Heart right ventricle (tissue), 16 donors: ENCODE results near the gene PSMD5. TPM values are rescaled to one million over a fixed set of nuclear protein-coding genes. Genes with fewer than 3 reads are reported as not detected.

Source experiments
- ATAC-seq, 8 donors: fragments of 200-7000 bp; cut with Tn5 transposase; one replicate each; pipeline ENCODE4 v1.9.1; 2020; ENCODE audit warnings: mild to moderate bottlenecking in 8 of 8, moderate library complexity in 8 of 8, moderate number of reproducible peaks in 1 of 8
- DNase-seq, 2 donors: peaks; one replicate each; pipeline ENCODE4 v3.0.0-alpha.2; 2020
- H3K27ac ChIP-seq, 10 donors: fragments of 200-600 bp; sonication (generic) in 2 of 10; one replicate each; pipeline versions ENCODE4 v1.5.0 to v1.8.0; 2020 to 2022; ENCODE audit warnings: mild to moderate bottlenecking in 3 of 10
- H3K27me3 ChIP-seq, 7 donors: fragments of 200-600 bp; one replicate each; pipeline ENCODE4 v1.8.0; 2021 to 2022; ENCODE audit warnings: mild to moderate bottlenecking in 2 of 7
- H3K36me3 ChIP-seq, 9 donors: fragments of 200-600 bp; sonication (generic) in 1 of 9; one replicate each; pipeline versions ENCODE4 v1.5.0 to v1.8.0; 2020 to 2022; ENCODE audit warnings: mild to moderate bottlenecking in 2 of 9
- H3K4me1 ChIP-seq, 9 donors: fragments of 200-600 bp; sonication (generic) in 1 of 9; one replicate each; pipeline versions ENCODE4 v1.5.0 to v1.8.0; 2020 to 2022; ENCODE audit warnings: mild to moderate bottlenecking in 4 of 9
- H3K4me3 ChIP-seq, 10 donors: fragments of 200-600 bp; sonication (generic) in 2 of 10; one replicate each; pipeline versions ENCODE4 v1.5.0 to v1.8.0; 2020 to 2022; ENCODE audit warnings: mild to moderate bottlenecking in 7 of 10, moderate library complexity in 2 of 10
- H3K9me3 ChIP-seq, 11 donors: fragments of 200-600 bp in 10 of 11; sonication (generic) in 2 of 11; one replicate each; pipeline versions ENCODE4 v1.5.0 to v1.8.0; 2013 to 2022; ENCODE audit warnings: mild to moderate bottlenecking in 2 of 11, control low read depth in 1 of 11, moderate library complexity in 1 of 11
- WGBS, 2 donors: extraction: QIAGEN DNeasy Blood & Tissue Kit; methylation state at CpG; one replicate each; pipeline ENCODE4 v1.1.7; 2013; ENCODE audit warnings: inconsistent platforms in 1 of 2; 5-methylcytosine and 5-hydroxymethylcytosine counted together
- intact Hi-C, 10 donors: fragments of 100-400 bp; cut with DNase I; formaldehyde crosslinking; loops; one replicate each; pipeline versions ENCODE4 v1.11.1 to v1.14.2; 2022
- polyA plus RNA-seq, 2 donors: library from polyadenylated mRNA; stranded (reverse); fragments of 200-250 nt; gene quantifications; one replicate each; pipeline ENCODE4 v1.2.3, GENCODE V29; 2013
- total RNA-seq, 10 donors: library from RNA; stranded (reverse); fragmentation: NEBNext Ultra II Directional in 3 of 10; extraction: Animal tissue kit (Norgen Biotek cat#: 25700) in 3 of 10; gene quantifications; one replicate each; pipeline versions ENCODE4 v1.2.1 to v1.2.4, GENCODE V29; 2021 to 2023
- TF ChIP-seq, protein P1 (sequence below), 9 donors: fragments of 200-600 bp; sonication (generic) in 2 of 9; IDR thresholded peaks; one replicate each; pipeline versions ENCODE4 v1.5.0 to v1.8.0; 2021 to 2022; ENCODE audit warnings: antibody characterized with exemption in 9 of 9, mild to moderate bottlenecking in 5 of 9, moderate library complexity in 1 of 9
- donor health status: Arrhythmogenic right ventricular cardiomyopathy.
- donor health status: ischemic (EF 13 %, LVEDD 7.1; RV severe dilation, severe dysfunction).
- donor health status: healthy with polysubstance abuse.
- donor health status: DM: no; HTN: yes; CAD: no.
- donor health status: DM: no; HTN: no; CAD: no.
- donor health status: ischemic (EF 25% LVEDD 6.9; RV normal size, moderate dysfunction).
- donor health status: ischemic (EF 25% LVEDD 5.7; RV mildly dilated, moderate dysfunction).
- donor health status: healthy.
- donor health status: DM: yes; HTN: yes; CAD: no.
- donor health status: Ischemic cardiomyopathy.
- donor health status: ischemic (EF 35%, LVEDD 5.7; RV mildly dilated, moderate dysfunction).
- donor health status: nonischemic (EF 11% LVEDD 7.7; RV severe dilation, severe dysfunction).
- donor health status: DM: yes; HTN: yes; CAD: no.
- donor health status: PGD.
- donor health status: ischemic (EF 29% LVEDD 5.4; RV normal size, mild dysfunction).
- donor health status: nonischemic (EF 23%, LVEDD 6.1; RV moderate dilation, normal function).

Gene PSMD5
- total and polyA plus RNA-seq, 12 donors, result 7.7 to 22.8 (median 14.3) TPM

DNA sequence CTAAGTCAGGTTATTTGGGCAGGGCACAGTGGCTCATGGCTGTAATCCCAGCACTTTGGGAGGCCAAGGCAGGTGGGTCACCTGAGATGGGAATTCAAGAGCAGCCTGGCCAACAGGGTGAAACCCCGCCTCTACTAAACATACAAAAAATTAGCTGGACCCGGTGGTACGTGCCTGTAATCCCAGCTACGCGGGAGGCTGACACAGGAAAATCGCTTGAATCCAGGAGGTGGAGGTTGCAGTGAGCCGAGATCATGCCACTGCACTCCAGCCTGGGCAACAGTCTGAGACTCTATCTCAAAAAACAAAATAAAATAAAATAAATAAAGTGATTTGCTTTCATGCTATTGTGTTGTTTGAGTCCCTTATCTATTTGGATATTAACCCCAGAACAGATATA, 41.3 kb downstream of the PSMD5 start:
- ATAC-seq, result no peak
- TF ChIP-seq, protein P1, sequence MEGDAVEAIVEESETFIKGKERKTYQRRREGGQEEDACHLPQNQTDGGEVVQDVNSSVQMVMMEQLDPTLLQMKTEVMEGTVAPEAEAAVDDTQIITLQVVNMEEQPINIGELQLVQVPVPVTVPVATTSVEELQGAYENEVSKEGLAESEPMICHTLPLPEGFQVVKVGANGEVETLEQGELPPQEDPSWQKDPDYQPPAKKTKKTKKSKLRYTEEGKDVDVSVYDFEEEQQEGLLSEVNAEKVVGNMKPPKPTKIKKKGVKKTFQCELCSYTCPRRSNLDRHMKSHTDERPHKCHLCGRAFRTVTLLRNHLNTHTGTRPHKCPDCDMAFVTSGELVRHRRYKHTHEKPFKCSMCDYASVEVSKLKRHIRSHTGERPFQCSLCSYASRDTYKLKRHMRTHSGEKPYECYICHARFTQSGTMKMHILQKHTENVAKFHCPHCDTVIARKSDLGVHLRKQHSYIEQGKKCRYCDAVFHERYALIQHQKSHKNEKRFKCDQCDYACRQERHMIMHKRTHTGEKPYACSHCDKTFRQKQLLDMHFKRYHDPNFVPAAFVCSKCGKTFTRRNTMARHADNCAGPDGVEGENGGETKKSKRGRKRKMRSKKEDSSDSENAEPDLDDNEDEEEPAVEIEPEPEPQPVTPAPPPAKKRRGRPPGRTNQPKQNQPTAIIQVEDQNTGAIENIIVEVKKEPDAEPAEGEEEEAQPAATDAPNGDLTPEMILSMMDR (IDR thresholded peaks at IDR 0.05), result no peak

DNA sequence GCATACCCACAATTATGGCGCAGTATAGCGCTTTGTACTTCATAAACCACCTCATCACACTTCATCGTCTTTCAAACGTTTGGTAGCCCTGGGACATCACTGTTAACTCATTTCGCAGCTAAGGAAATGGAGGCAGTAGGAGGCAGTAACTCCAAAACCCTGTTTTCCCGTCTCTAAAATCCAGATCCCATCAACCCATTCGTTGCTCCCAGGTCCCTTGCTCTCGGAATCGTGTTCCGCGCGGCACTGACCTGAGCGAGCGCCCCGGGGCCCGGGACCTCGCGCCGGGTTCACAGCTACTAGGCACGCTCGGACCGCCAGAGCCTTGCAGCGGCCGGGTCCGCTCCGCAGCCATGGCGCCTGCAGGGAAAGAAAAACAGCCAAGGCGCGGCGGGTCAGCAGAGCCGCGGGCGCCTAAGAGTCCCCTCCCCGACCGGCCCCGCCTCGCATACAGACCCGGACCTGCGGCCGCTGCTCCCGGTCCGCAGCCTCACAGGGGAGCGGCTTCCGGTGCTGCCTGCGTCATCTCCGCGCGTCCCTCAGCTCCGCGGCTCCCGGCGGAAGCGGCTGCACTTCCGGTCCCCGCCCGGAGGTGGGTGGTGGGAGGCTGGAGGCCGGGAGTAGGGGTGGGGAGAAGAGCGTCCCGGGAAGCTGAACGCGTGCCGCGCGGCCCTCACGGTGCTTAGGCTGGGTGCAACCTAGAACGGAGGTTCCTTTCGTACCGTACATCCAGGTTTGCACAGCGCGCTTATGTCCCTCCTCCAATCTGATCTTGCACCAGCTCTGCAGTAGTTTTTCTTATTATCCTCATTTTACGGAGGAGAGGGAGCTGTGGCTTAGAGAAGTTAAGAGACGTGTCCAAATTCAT, 49.6 kb downstream of the PSMD5 start, which contains the start of gene FBXW2:
Gene FBXW2, minus strand, starts transcription at position 519 of the 868 bp plus-strand sequence. CDS start 5,158 bp downstream, outside the sequence.
- Histone ChIP-seq H3K36me3 (peaks cover 0 to 28% (median 0%) of the 10 kb centered on the region in 9 donors), H3K27ac (peak within 1 kb of the TSS; percentile 38 to 97 (median 93)), H3K27me3 (no peaks in the 10 kb centered on the region), H3K9me3 (no peaks in the 10 kb centered on the region), H3K4me3 (peak within 1 kb of the TSS; percentile 64 to 99 (median 90)), H3K4me1 (peaks cover 0 to 44% (median 38%) of the 10 kb centered on the region in 9 donors)
- WGBS, 2 donors, result 1% methylated on average over 69 to 72 of the region's 72 CpGs
- intact Hi-C loops, result loop anchor here in 4 of 10 donors (2.0 to 5.0 kb wide), 3 partner anchors 49 to 144 kb away; partner anchors contain the start of gene PSMD5 (in 4 of the 4)
- peak; percentile 93 for DNase-seq
- peak; percentile 99 to 100 (median 100) for ATAC-seq
- TF ChIP-seq, protein P1 (IDR thresholded peaks at IDR 0.05), result no peak

More for the DNA sequence above, 41.3 kb downstream of the PSMD5 start:
- 92 to 95% methylated on average over 7 of the region's 7 CpGs for WGBS, 2 donors
- intact Hi-C loops, result no loop called here
- no peak for DNase-seq
- H3K9me3 ChIP-seq, result peaks cover 0 to 26% (median 7%) of the 10 kb centered on the region in 11 donors
- no peaks in the 10 kb centered on the region for H3K27me3 ChIP-seq
- no peaks in the 10 kb centered on the region for H3K36me3 ChIP-seq
- no peak overlapping the region for H3K27ac ChIP-seq
- no peak overlapping the region for H3K4me3 ChIP-seq
- H3K4me1 ChIP-seq, result no peaks in the 10 kb centered on the region

DNA sequence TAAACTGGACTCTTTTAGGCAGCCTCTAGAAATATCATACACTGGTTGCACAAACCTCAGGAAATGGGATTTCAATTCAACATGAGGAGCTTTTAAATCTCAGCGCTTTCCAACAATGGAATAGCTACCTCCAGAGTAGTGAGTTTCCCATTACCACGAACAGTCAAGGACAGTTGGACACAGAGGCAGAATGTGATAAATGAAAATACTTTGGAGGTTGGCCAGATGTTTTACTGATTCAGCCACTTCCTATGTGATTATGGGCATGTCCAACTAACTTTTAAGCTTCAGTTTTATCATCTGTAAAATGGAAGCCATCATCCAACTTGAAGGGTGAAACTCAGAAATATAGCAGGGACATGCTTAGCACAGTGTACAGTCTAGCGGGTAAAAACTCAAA, 51.6 kb downstream of the PSMD5 start:
- H3K9me3 ChIP-seq, result no peaks in the 10 kb centered on the region
- peaks cover 0 to 57% (median 49%) of the 10 kb centered on the region in 9 donors for H3K4me1 ChIP-seq
- no peaks in the 10 kb centered on the region for H3K27me3 ChIP-seq
- intact Hi-C loops, result loop anchor here in 2 of 10 donors (5.0 kb wide), 2 partner anchors 51 to 146 kb away; partner anchors contain the start of gene PSMD5 (in 1 of the 2)
- DNase-seq (no peak), ATAC-seq (no peak)
- peak overlapping the region in 1 of 10 donors; percentile 95 for H3K27ac ChIP-seq
- 55 to 64% methylated on average over 3 of the region's 3 CpGs for WGBS, 2 donors
- peaks cover 0 to 48% (median 3%) of the 10 kb centered on the region in 9 donors for H3K36me3 ChIP-seq
- H3K4me3 ChIP-seq, result no peak overlapping the region
- TF ChIP-seq, protein P1 (IDR thresholded peaks at IDR 0.05), result no peak

DNA sequence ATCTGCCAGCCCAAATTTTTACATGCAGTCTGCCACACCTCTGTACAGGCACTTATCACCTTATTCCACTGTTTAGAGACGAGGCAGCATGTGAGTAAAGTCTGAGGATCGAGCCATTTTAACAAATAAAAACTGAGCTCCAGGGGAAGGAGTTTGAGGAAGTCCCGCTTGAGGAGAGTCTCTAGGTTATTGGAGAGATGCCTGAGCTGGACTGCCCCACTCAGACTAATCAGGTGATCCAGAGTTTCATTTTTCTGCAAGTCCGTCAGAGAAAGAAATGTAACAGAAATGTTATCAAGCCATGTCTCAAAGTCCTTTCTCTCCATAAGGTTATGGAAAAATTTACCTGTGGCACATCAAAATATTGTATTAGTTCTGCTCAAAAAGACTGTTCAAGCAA, 54.8 kb downstream of the PSMD5 start:
- peak in 1 of 8 donors; percentile 36 for ATAC-seq
- TF ChIP-seq, protein P1 (IDR thresholded peaks at IDR 0.05), result no peak
- Histone ChIP-seq H3K36me3 (peaks cover 0 to 78% (median 5%) of the 10 kb centered on the region in 9 donors), H3K4me3 (no peak overlapping the region), H3K27ac (no peak overlapping the region), H3K4me1 (peaks cover 0 to 71% (median 43%) of the 10 kb centered on the region in 9 donors), H3K9me3 (no peaks in the 10 kb centered on the region), H3K27me3 (no peaks in the 10 kb centered on the region)
- 61 to 69% methylated on average over 4 of the region's 4 CpGs for WGBS, 2 donors
- intact Hi-C loops, result no loop called here
- no peak for DNase-seq
